K562 (cell line): ENCODE results near the gene SDK1. TPM values are rescaled to one million over a fixed set of nuclear protein-coding genes. Genes with fewer than 3 reads are reported as not detected.

Experiments used
- ATAC-seq: fragments of 200-7000 bp; cut with Tn5 transposase; 3 replicates; pipeline ENCODE4 v1.9.1; 2020; ENCODE audit warnings: moderate library complexity
- BruUV-seq: library from RNA; stranded (reverse); fragments of 400-500 nt; replicated peaks from 2 replicates; lab custom pipeline; 2021; lab: Mats Ljungman, UMichigan
- CTCF ChIA-PET: fragments of 300-600 bp; formaldehyde crosslinking; extraction: SDS; loops from one replicate; lab custom pipeline; 2021; ENCODE audit warnings: low intra/inter-chr PET ratio; lab: Yijun Ruan, JAX
- POLR2A ChIA-PET: fragments of 300-600, 350-650 bp; sonication (Branson Sonifier 250); formaldehyde crosslinking; extraction: SDS; loops from one replicate; lab custom pipeline; 2021; ENCODE audit warnings: antibody characterized with exemption, inconsistent platforms; lab: Yijun Ruan, JAX
- DNase-seq, 4 experiments: peaks; one replicate each; pipeline versions ENCODE4 v3.0.0 to v3.0.0-alpha.2; 2011 to 2018; ENCODE audit warnings: low spot score in 3 of 4, mixed read lengths in 3 of 4; ENCODE audit errors: extremely low read depth in 1 of 4
- FAIRE-seq: peaks from 2 replicates; lab custom pipeline; 2011; peaks lifted over from hg19 to GRCh38; lab: Jason Lieb, UNC
- H2AFZ ChIP-seq: 2 replicates; pipeline ENCODE4 v1.6.0; 2011; ENCODE audit warnings: low read depth, low read length, control low read depth, inconsistent platforms
- H3K27ac ChIP-seq: fragments of 200-600 bp; 3 replicates; pipeline ENCODE4 v1.8.0; 2011; ENCODE audit warnings: low read depth, mild to moderate bottlenecking, control low read depth, inconsistent platforms, low read length, moderate library complexity, mixed read lengths; ENCODE audit errors: extremely low read depth
- H3K27me3 ChIP-seq, 2 experiments: fragments of 300-600 bp in 1 of 2; 2 replicates in 1 of 2; 3 replicates in 1 of 2; pipeline versions ENCODE4 v1.6.0 to v1.8.0; 2011; ENCODE audit warnings: inconsistent platforms in 2 of 2, low read length in 2 of 2, mild to moderate bottlenecking in 1 of 2, mixed read lengths in 1 of 2, moderate library complexity in 1 of 2; ENCODE audit not compliant: control insufficient read depth in 2 of 2, insufficient read depth in 2 of 2
- H3K36me3 ChIP-seq: fragments of 300-600 bp; 3 replicates; pipeline ENCODE4 v1.8.0; 2011; ENCODE audit warnings: mild to moderate bottlenecking, low read length, inconsistent platforms; ENCODE audit not compliant: control insufficient read depth, insufficient read depth
- H3K4me1 ChIP-seq, 2 experiments: fragments of 200-600 bp in 1 of 2; replicated peaks in 1 of 2; 2 replicates in 1 of 2; 3 replicates in 1 of 2; pipeline versions ENCODE4 v1.5.1 to v1.8.0; 2011; ENCODE audit warnings: inconsistent platforms in 2 of 2, low read length in 2 of 2, mild to moderate bottlenecking in 1 of 2, mixed read lengths in 1 of 2, moderate library complexity in 1 of 2; ENCODE audit not compliant: control insufficient read depth in 2 of 2, insufficient read depth in 2 of 2
- H3K4me2 ChIP-seq: 2 replicates; pipeline ENCODE4 v1.6.1; 2011; ENCODE audit warnings: low read length, control low read depth, inconsistent platforms, mixed read lengths; ENCODE audit not compliant: insufficient read depth
- H3K4me3 ChIP-seq: fragments of 200-600 bp; sonication (generic), shearing (Covaris generic); 2 replicates; pipeline ENCODE4 v1.5.1; 2016; ENCODE audit warnings: control low read depth, inconsistent platforms
- H3K79me2 ChIP-seq: fragments of 200-600 bp; 3 replicates; pipeline ENCODE4 v1.8.0; 2011; ENCODE audit warnings: low read length, inconsistent platforms; ENCODE audit not compliant: control insufficient read depth, insufficient read depth
- H3K9ac ChIP-seq, 2 experiments: 2 replicates each; pipeline versions ENCODE4 v1.6.0 to v1.6.1; 2011; ENCODE audit warnings: low read depth in 2 of 2, low read length in 2 of 2, control low read depth in 1 of 2, inconsistent platforms in 1 of 2, mild to moderate bottlenecking in 1 of 2, mixed read lengths in 1 of 2; ENCODE audit not compliant: insufficient read depth in 1 of 2
- H3K9me1 ChIP-seq: one replicate; pipeline ENCODE4 v1.6.0; 2011; ENCODE audit warnings: inconsistent platforms, mild to moderate bottlenecking, low read length, moderate library complexity; ENCODE audit not compliant: control insufficient read depth, insufficient read depth
- H3K9me3 ChIP-seq: replicated peaks from 2 replicates; pipeline ENCODE4 v1.5.1; 2011; ENCODE audit warnings: low read depth, low read length, inconsistent platforms; ENCODE audit not compliant: control insufficient read depth, insufficient read depth
- H4K20me1 ChIP-seq: replicated peaks from 2 replicates; pipeline ENCODE4 v1.6.1; 2011; ENCODE audit warnings: low read length, inconsistent platforms, mixed read lengths; ENCODE audit not compliant: control insufficient read depth, insufficient read depth
- DACH1 ChIP-seq: fragments of 450-650 bp; IDR thresholded peaks from 2 replicates; pipeline ENCODE4 v1.6.1; 2018; ENCODE audit not compliant: partially characterized antibody
- HMGXB4 ChIP-seq: sonication (generic); formaldehyde crosslinking; IDR thresholded peaks from 2 replicates; pipeline ENCODE4 v1.8.1; 2023; ENCODE audit warnings: mild to moderate bottlenecking, missing genetic modification reagents
- PCBP1 ChIP-seq: fragments of 200-400 bp; formaldehyde crosslinking; IDR thresholded peaks from 2 replicates; pipeline ENCODE4 v1.6.1; 2018; ENCODE audit warnings: mild to moderate bottlenecking, low read depth, low read length; ENCODE audit not compliant: poor library complexity, severe bottlenecking
- SMARCB1 ChIP-seq: IDR thresholded peaks from 2 replicates; pipeline ENCODE4 v1.6.1; 2011; ENCODE audit warnings: improper control_type of control experiment, low read depth; ENCODE audit not compliant: insufficient read length
- TAF15 ChIP-seq: fragments of 200-400 bp; formaldehyde crosslinking; IDR thresholded peaks from 2 replicates; pipeline ENCODE4 v1.6.1; 2017; ENCODE audit warnings: mild to moderate bottlenecking, low read depth, low read length, moderate library complexity
- U2AF1 ChIP-seq: fragments of 200-400 bp; formaldehyde crosslinking; optimal IDR thresholded peaks from 2 replicates; pipeline ENCODE3; 2017; ENCODE audit warnings: mild to moderate bottlenecking, low read depth, low read length, moderate library complexity
- ZNF318 ChIP-seq, 2 experiments: fragments of 450-650 bp; IDR thresholded peaks; 2 replicates each; pipeline ENCODE4 v1.6.1; 2016; ENCODE audit warnings: mild to moderate bottlenecking in 2 of 2, borderline replicate concordance in 1 of 2, low read depth in 1 of 2, moderate library complexity in 1 of 2
- ZNF347 ChIP-seq: fragments of 450-650 bp; formaldehyde crosslinking; IDR thresholded peaks from 2 replicates; pipeline ENCODE4 v1.4.0; 2020; ENCODE audit warnings: low read depth, mild to moderate bottlenecking, moderate library complexity
- ZNF395 ChIP-seq: fragments of 200-800 bp; sonication (Bioruptor generic); IDR thresholded peaks from 2 replicates; pipeline ENCODE4 v1.6.1; 2017; ENCODE audit warnings: missing genetic modification characterization, missing compliant biosample characterization
- ZNF436 ChIP-seq: fragments of 250-450, 450-650 bp; sonication (Bioruptor Pico); formaldehyde crosslinking; IDR thresholded peaks from 2 replicates; pipeline ENCODE4 v1.7.0; 2020; ENCODE audit warnings: mild to moderate bottlenecking
- ZNF75A ChIP-seq: fragments of 450-650 bp; formaldehyde crosslinking; IDR thresholded peaks from 2 replicates; pipeline ENCODE4 v1.4.0; 2020; ENCODE audit warnings: mild to moderate bottlenecking
- WGBS: fragments of 100-300 bp; shearing (Covaris generic); methylation state at CpG from one replicate; pipeline ENCODE4 v1.1.6; 2016; ENCODE audit warnings: low coverage, mixed read lengths; ENCODE audit not compliant: insufficient coverage; ENCODE audit errors: missing lambda C conversion rate; 5-methylcytosine and 5-hydroxymethylcytosine counted together
- in situ Hi-C: fragments of 300-500 bp; cut with MboI; formaldehyde crosslinking; loops from 4 replicates; pipeline ENCODE4 v1.15.0; 2018; ENCODE audit warnings: inconsistent platforms, mixed read lengths
- intact Hi-C: fragments of 100-400 bp; cut with micrococcal nuclease; formaldehyde crosslinking; loops from 2 replicates; pipeline ENCODE4 v1.14.2; 2022
- polyA plus RNA-seq, 8 experiments: library from polyadenylated mRNA; depleted of rRNA in 4 of 8; stranded (reverse) in 5 of 8; unstranded in 3 of 8; fragments of >200 nt; fragmentation: Nextera tagmentation in 2 of 8; fragmentation: Illumina TruSeq in 1 of 8; extraction: Ambion mirVana in 2 of 8; extraction: Trizol in 1 of 8; gene quantifications; 2 replicates each; pipeline versions ENCODE4 v1.2.1 to v1.2.3, GENCODE V29; 2011 to 2014; ENCODE audit warnings: inconsistent platforms in 1 of 8, missing spikeins in 1 of 8
- total RNA-seq, 7 experiments: library from RNA; depleted of rRNA in 6 of 7; stranded (reverse); fragments of >200 nt in 6 of 7; fragmentation: Illumina TruSeq in 2 of 7; extraction: Trizol in 2 of 7; gene quantifications; 2 replicates each; pipeline versions ENCODE4 v1.2.1 to v1.2.3, GENCODE V29; 2011 to 2021; ENCODE audit warnings: low replicate concordance in 1 of 7

SDK1 gene
- total and polyA plus RNA-seq, 9 of the 15 experiments (the other 6 are each of a cell fraction or from before 2014, with no cell fraction given) = 0.16 TPM; not detected in 8

- Histone ChIP-seq H2AFZ (no peak overlapping the region), H4K20me1 (no peaks in the 10 kb centered on the region; the same call in 1 of the 2 replicates), H3K4me1 (0 out of 5 replicates have a peak, but pooled peaks cover 0 to 3% of the 10 kb centered on the region in 2 experiments), H3K9me3 (no peaks in the 10 kb centered on the region), H3K4me3 (no peak overlapping the region), H3K9me1 (no peaks in the 10 kb centered on the region), H3K79me2 (no peaks in the 10 kb centered on the region), H3K9ac (no peak overlapping the region), H3K36me3 (no peaks in the 10 kb centered on the region), H3K27me3 (peaks cover 5 to 49% of the 10 kb centered on the region in 2 experiments; a peak in 4 of 5 replicates), H3K27ac (no peak overlapping the region), H3K4me2 (no peak overlapping the region)
- POLR2A ChIA-PET = no interaction called here
- in situ Hi-C loops = no loop called here
- intact Hi-C loops = no loop called here
- ATAC-seq = no peak
- WGBS = 1% methylated on average over 9 of the region's 11 CpGs
- DNase-seq = no peak
- no TSS peak for BruUV-seq
- CTCF ChIA-PET = no interaction called here
- no peak for FAIRE-seq
- TF ChIP-seq SMARCB1 (no peak), PCBP1 (no peak), ZNF347 (no peak), U2AF1 (no peak), TAF15 (no peak), ZNF436 (no peak), ZNF395 (CRISPR knock-in tag) (no peak), ZNF318 (IDR thresholded peaks at IDR 0.05; ENCODE audit: borderline replicate concordance in 1 of 2, low read depth in 1 of 2) (no peak), DACH1 (no peak), HMGXB4 (CRISPR knock-in tag) (no peak), ZNF75A (CRISPR knock-in tag) (no peak)
Observed at GRCh38 chr7:4242706-4243105, 941.7 kb downstream of the SDK1 start.
